HEK293 (cell line): ENCODE data around the gene MMP15.

Experiments
- CTCF ChIA-PET: fragments of 350-600 bp; formaldehyde crosslinking; extraction: SDS; loops from one replicate; lab custom pipeline; 2021; ENCODE audit warnings: antibody characterized with exemption; lab: Yijun Ruan, JAX
- POLR2A ChIA-PET: fragments of 300-600 bp; formaldehyde crosslinking; extraction: SDS; loops from one replicate; lab custom pipeline; 2020; ENCODE audit warnings: antibody characterized with exemption, inconsistent platforms; lab: Yijun Ruan, JAX
- H3K27ac ChIP-seq: fragments of 200-500 bp; sonication (Bioruptor generic); 2 replicates; pipeline ENCODE4 v1.5.1; 2014; ENCODE audit warnings: low read depth, low read length, control low read depth, inconsistent platforms; ENCODE audit errors: extremely low read depth
- H3K36me3 ChIP-seq, 2 experiments: fragments of 200-500 bp in 1 of 2; sonication (Bioruptor generic) in 1 of 2; 1 replicate in 1 of 2; 2 replicates in 1 of 2; pipeline ENCODE4 v1.5.1; 2014 to 2017; ENCODE audit warnings: inconsistent platforms in 2 of 2, low read length in 2 of 2; ENCODE audit not compliant: control insufficient read depth in 2 of 2, insufficient read depth in 1 of 2
- H3K4me1 ChIP-seq: fragments of 200-500 bp; sonication (Bioruptor generic); 2 replicates; pipeline ENCODE4 v1.5.1; 2014; ENCODE audit warnings: mild to moderate bottlenecking, low read length, inconsistent platforms; ENCODE audit not compliant: control insufficient read depth, insufficient read depth
- H3K4me3 ChIP-seq: 2 replicates; pipeline ENCODE4 v1.5.1; 2011; ENCODE audit warnings: low read depth, mild to moderate bottlenecking, control low read depth, low read length, moderate library complexity
- H3K9me3 ChIP-seq: fragments of 200-500 bp; sonication (Bioruptor generic); 2 replicates; pipeline ENCODE4 v1.5.1; 2014; ENCODE audit warnings: low read depth, low read length, inconsistent platforms; ENCODE audit not compliant: control insufficient read depth, insufficient read depth
- HOXA7 ChIP-seq: sonication (generic); formaldehyde crosslinking; IDR thresholded peaks from 2 replicates; pipeline ENCODE4 v1.8.1; 2022; ENCODE audit warnings: missing genetic modification reagents, borderline replicate concordance
- KLF1 ChIP-seq: fragments of 450-650 bp; formaldehyde crosslinking; IDR thresholded peaks from 2 replicates; pipeline ENCODE4 v1.5.1; 2016; ENCODE audit warnings: missing biosample characterization, missing genetic modification characterization
- KLF8 ChIP-seq: fragments of 450-650 bp; formaldehyde crosslinking; IDR thresholded peaks from 2 replicates; pipeline ENCODE4 v1.5.1; 2016; ENCODE audit warnings: missing biosample characterization, missing genetic modification characterization
- SP2 ChIP-seq: fragments of 450-650 bp; formaldehyde crosslinking; IDR thresholded peaks from 2 replicates; pipeline ENCODE4 v1.5.1; 2016; ENCODE audit warnings: missing biosample characterization, missing genetic modification characterization
- ZFP41 ChIP-seq: fragments of 450-650 bp; formaldehyde crosslinking; IDR thresholded peaks from 2 replicates; pipeline ENCODE4 v1.5.1; 2016; ENCODE audit warnings: missing biosample characterization, missing genetic modification characterization, borderline replicate concordance
- ZNF174 ChIP-seq: fragments of 450-650 bp; formaldehyde crosslinking; IDR thresholded peaks from 2 replicates; pipeline ENCODE4 v1.5.0; 2017; ENCODE audit warnings: missing biosample characterization, mild to moderate bottlenecking, missing genetic modification characterization
- ZNF23 ChIP-seq: fragments of 450-650 bp; formaldehyde crosslinking; IDR thresholded peaks from 2 replicates; pipeline ENCODE4 v1.5.1; 2016; ENCODE audit warnings: missing biosample characterization, missing genetic modification characterization, borderline replicate concordance
- ZNF266 ChIP-seq: fragments of 450-650 bp; formaldehyde crosslinking; IDR thresholded peaks from 2 replicates; pipeline ENCODE4 v1.5.1; 2016; ENCODE audit warnings: missing biosample characterization, missing genetic modification characterization, low read depth
- ZNF391 ChIP-seq: fragments of 450-650 bp; formaldehyde crosslinking; IDR thresholded peaks from 2 replicates; pipeline ENCODE4 v1.5.1; 2016; ENCODE audit warnings: low read depth, missing biosample characterization, missing genetic modification characterization, borderline replicate concordance
- ZNF404 ChIP-seq: fragments of 450-650 bp; formaldehyde crosslinking; IDR thresholded peaks from 2 replicates; pipeline ENCODE4 v1.5.1; 2017; ENCODE audit warnings: missing biosample characterization, missing genetic modification characterization
- ZNF48 ChIP-seq: fragments of 450-650 bp; formaldehyde crosslinking; IDR thresholded peaks from 2 replicates; pipeline ENCODE4 v1.5.1; 2016; ENCODE audit warnings: missing biosample characterization, missing genetic modification characterization
- ZNF530 ChIP-seq: fragments of 450-650 bp; formaldehyde crosslinking; IDR thresholded peaks from 2 replicates; pipeline ENCODE4 v1.5.1; 2016; ENCODE audit warnings: low read depth, missing biosample characterization, missing genetic modification characterization
- ZNF555 ChIP-seq: fragments of 450-650 bp; formaldehyde crosslinking; conservative IDR thresholded peaks from 2 replicates; pipeline ENCODE4 v1.5.1; 2017; ENCODE audit warnings: missing biosample characterization, mild to moderate bottlenecking, missing genetic modification characterization, inconsistent platforms
- ZNF558 ChIP-seq: fragments of 450-650 bp; formaldehyde crosslinking; IDR thresholded peaks from 2 replicates; pipeline ENCODE4 v1.5.1; 2016; ENCODE audit warnings: missing biosample characterization, missing genetic modification characterization
- ZNF596 ChIP-seq: fragments of 450-650 bp; IDR thresholded peaks from 2 replicates; pipeline ENCODE4 v1.5.0; 2018; ENCODE audit warnings: missing biosample characterization, mild to moderate bottlenecking, missing genetic modification characterization, moderate library complexity
- ZNF621 ChIP-seq: fragments of 450-650 bp; formaldehyde crosslinking; IDR thresholded peaks from 2 replicates; pipeline ENCODE4 v1.5.1; 2017; ENCODE audit warnings: missing biosample characterization, missing genetic modification characterization
- ZNF76 ChIP-seq: fragments of 450-650 bp; formaldehyde crosslinking; IDR thresholded peaks from 2 replicates; pipeline ENCODE4; 2016; ENCODE audit warnings: low read depth, missing biosample characterization, missing genetic modification characterization, borderline replicate concordance
- ZNF768 ChIP-seq: fragments of 450-650 bp; formaldehyde crosslinking; IDR thresholded peaks from 2 replicates; pipeline ENCODE4 v1.5.1; 2018; ENCODE audit warnings: missing biosample characterization, mild to moderate bottlenecking, missing genetic modification characterization
- ZNF837 ChIP-seq: fragments of 450-650 bp; formaldehyde crosslinking; IDR thresholded peaks from 2 replicates; pipeline ENCODE4 v1.5.1; 2016; ENCODE audit warnings: missing biosample characterization, missing genetic modification characterization
- TF ChIP-seq, protein P1 (sequence below): fragments of 450-650 bp; formaldehyde crosslinking; IDR thresholded peaks from 2 replicates; pipeline ENCODE4 v1.5.1; 2016; ENCODE audit warnings: missing biosample characterization, missing genetic modification characterization
- TF ChIP-seq, protein P2 (sequence below): fragments of 450-650 bp; formaldehyde crosslinking; IDR thresholded peaks from 2 replicates; pipeline ENCODE4 v1.5.1; 2016; ENCODE audit warnings: missing biosample characterization, missing genetic modification characterization
- TF ChIP-seq, protein P3 (sequence below): fragments of 450-650 bp; formaldehyde crosslinking; IDR thresholded peaks from 2 replicates; pipeline ENCODE4 v1.5.1; 2016; ENCODE audit warnings: missing biosample characterization, missing genetic modification characterization

MMP15 gene

DNA sequence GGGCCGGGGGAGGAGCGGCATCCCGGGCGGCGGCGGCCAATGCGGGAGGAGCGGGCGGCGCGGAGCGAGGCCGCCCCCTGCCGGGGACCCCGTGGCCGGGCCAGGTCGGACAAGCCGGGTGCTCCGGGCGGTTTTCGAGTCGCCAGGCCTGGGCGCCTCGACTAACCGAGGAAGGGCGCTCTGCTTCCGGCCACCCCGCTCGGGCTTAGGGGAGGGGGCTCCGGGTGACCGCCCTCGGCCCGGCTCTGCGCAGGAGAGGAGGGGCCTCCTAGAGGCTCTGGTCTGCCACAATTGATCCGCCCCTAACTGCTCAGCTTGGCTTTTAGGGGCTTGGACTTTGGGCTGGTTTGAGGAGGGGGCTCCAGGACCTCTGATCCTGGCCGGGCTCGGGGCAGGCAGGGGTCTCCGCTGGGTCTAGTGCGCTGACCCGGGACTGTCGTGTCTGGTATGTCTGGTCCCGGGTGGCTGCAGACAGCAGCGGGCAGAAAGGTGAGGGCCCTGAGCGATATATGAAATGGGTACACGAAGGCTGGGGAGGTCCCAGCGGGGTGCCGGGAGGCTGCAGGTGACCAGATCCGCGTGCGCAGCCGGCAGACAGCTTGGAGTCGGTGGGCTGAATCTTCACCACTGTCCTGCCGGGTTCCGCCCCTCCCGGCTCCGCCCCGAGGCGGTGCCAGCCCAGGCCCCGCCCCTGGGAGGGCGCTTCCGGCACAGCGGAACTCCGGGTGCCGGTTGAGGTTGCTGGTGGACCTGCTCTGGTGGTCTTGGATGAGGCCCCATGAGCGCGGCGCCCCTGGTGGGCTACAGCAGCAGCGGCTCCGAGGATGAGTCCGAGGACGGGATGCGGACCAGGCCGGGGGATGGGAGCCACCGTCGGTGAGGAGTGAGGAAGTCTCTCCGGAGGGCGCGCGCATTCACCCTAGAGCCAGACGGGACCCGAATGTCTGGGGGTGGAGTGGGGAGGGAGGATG is 24.6 kb upstream of the MMP15 start, which contains the start of gene USB1 (continued):
- TF ChIP-seq, protein P1, sequence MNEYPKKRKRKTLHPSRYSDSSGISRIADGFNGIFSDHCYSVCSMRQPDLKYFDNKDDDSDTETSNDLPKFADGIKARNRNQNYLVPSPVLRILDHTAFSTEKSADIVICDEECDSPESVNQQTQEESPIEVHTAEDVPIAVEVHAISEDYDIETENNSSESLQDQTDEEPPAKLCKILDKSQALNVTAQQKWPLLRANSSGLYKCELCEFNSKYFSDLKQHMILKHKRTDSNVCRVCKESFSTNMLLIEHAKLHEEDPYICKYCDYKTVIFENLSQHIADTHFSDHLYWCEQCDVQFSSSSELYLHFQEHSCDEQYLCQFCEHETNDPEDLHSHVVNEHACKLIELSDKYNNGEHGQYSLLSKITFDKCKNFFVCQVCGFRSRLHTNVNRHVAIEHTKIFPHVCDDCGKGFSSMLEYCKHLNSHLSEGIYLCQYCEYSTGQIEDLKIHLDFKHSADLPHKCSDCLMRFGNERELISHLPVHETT (tag by site-specific recombination) = no peak
- peak; percentile 68; the same call in 1 of the 2 replicates for TF ChIP-seq KLF1 (tag by site-specific recombination)
- TF ChIP-seq ZNF266 (tag by site-specific recombination) = no peak
- TF ChIP-seq KLF8 = peak; percentile 86
- no peak for TF ChIP-seq ZNF174 (tag by site-specific recombination)
- no peak for TF ChIP-seq HOXA7 (CRISPR knock-in tag)
- no peak for TF ChIP-seq ZNF48 (tag by site-specific recombination)
- TF ChIP-seq ZNF837 = no peak
- TF ChIP-seq ZNF23 (tag by site-specific recombination) = no peak

DNA sequence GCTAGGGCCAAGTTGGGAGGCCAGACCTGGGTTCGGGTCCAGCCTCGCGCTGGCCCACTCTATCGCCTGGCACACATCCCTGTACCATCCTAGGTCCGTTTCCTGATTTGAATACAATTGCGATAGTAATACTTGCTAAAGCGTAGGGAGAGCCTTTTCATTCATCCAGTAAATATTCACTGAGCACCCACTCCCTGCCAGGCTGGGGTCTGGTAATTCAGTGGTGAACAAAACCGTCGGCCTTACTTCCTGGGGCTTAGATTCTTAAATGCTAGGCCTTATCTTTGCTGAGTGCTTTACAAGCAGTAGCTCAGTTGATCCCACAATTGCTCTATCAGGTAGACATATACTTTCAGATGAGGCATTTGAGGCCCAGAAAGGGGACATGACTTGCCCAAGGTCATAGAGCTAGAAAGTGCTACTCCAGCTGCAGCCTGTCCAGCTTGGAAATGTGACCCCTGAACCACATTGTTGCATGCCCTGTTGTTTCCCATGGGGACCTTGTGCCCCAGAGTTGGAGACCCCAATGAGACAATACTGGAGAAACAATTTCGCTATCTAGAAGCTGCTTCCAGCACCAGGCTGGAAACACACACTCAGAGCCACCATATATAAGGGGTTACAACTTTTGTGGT is 23.7 kb upstream of the MMP15 start:
- no peaks in the 10 kb centered on the region for H3K4me1 ChIP-seq
- no peak overlapping the region for H3K27ac ChIP-seq
- peak overlapping the region; percentile 77 for H3K4me3 ChIP-seq
- CTCF ChIA-PET = interaction anchor here (0.6 to 3.6 kb wide), 6 partner anchors 30 to 261 kb away, joined by 3 to 22 read pairs (median 5); no protein-coding TSS in a partner anchor
- POLR2A ChIA-PET = interaction anchor here (1.0 to 1.8 kb wide), 5 partner anchors 96 to 267 kb away, joined by 3 to 10 read pairs (median 7); partner anchors contain the start of gene CFAP20
- TF ChIP-seq SP2 (tag by site-specific recombination) (no peak), ZNF76 (tag by site-specific recombination) (no peak), ZNF558 (tag by site-specific recombination) (no peak), ZNF555 (tag by site-specific recombination) (no peak), ZNF391 (tag by site-specific recombination) (no peak), ZNF530 (tag by site-specific recombination) (no peak), ZNF404 (tag by site-specific recombination) (no peak), KLF8 (no peak), ZFP41 (tag by site-specific recombination) (no peak), ZNF768 (tag by site-specific recombination) (no peak), ZNF596 (no peak), ZNF621 (tag by site-specific recombination) (no peak)
- TF ChIP-seq, protein P2, sequence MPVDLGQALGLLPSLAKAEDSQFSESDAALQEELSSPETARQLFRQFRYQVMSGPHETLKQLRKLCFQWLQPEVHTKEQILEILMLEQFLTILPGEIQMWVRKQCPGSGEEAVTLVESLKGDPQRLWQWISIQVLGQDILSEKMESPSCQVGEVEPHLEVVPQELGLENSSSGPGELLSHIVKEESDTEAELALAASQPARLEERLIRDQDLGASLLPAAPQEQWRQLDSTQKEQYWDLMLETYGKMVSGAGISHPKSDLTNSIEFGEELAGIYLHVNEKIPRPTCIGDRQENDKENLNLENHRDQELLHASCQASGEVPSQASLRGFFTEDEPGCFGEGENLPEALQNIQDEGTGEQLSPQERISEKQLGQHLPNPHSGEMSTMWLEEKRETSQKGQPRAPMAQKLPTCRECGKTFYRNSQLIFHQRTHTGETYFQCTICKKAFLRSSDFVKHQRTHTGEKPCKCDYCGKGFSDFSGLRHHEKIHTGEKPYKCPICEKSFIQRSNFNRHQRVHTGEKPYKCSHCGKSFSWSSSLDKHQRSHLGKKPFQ = no peak
- TF ChIP-seq, protein P3, sequence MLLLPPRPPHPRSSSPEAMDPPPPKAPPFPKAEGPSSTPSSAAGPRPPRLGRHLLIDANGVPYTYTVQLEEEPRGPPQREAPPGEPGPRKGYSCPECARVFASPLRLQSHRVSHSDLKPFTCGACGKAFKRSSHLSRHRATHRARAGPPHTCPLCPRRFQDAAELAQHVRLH (tag by site-specific recombination) = no peak
- TF ChIP-seq, all 188 proteins: peak for 0
- no peaks in the 10 kb centered on the region for H3K9me3 ChIP-seq
- H3K36me3 ChIP-seq = peaks cover 0 to 50% of the 10 kb centered on the region in 2 experiments; a peak in 2 of 3 replicates
